Suprapubic skin (tissue), 4 donors: ENCODE results near the gene ABHD17C. TPM values are rescaled to one million over a fixed set of nuclear protein-coding genes. Genes with fewer than 3 reads are reported as not detected.

Experiments used
- DNase-seq, 2 donors: peaks; one replicate each; pipeline ENCODE4 v3.0.0-alpha.2; 2019; ENCODE audit warnings: low spot score in 2 of 2
- H3K27ac ChIP-seq: fragments of 200-600 bp; sonication (generic); one replicate; pipeline ENCODE4 v1.5.1; 2019
- H3K27me3 ChIP-seq: fragments of 200-600 bp; sonication (generic); one replicate; pipeline ENCODE4 v1.5.1; 2019
- H3K36me3 ChIP-seq: fragments of 200-600 bp; sonication (generic); one replicate; pipeline ENCODE4 v1.5.1; 2019
- H3K4me1 ChIP-seq: fragments of 200-600 bp; sonication (generic); one replicate; pipeline ENCODE4 v1.5.1; 2019
- H3K4me3 ChIP-seq: fragments of 200-600 bp; sonication (generic); one replicate; pipeline ENCODE4 v1.5.1; 2019; ENCODE audit warnings: mild to moderate bottlenecking
- H3K9me3 ChIP-seq: fragments of 200-600 bp; sonication (generic); one replicate; pipeline ENCODE4 v1.5.1; 2019
- CTCF ChIP-seq, 2 donors: fragments of 200-600 bp in 1 of 2; fragments of 450-650 bp in 1 of 2; sonication (generic) in 1 of 2; IDR thresholded peaks; one replicate each; pipeline ENCODE4 v1.5.1; 2016 to 2019; ENCODE audit warnings: antibody characterized with exemption in 2 of 2, mild to moderate bottlenecking in 1 of 2, moderate library complexity in 1 of 2
- EP300 ChIP-seq: sonication (generic); formaldehyde crosslinking; IDR thresholded peaks from one replicate; pipeline ENCODE4 v1.6.1; 2017; ENCODE audit warnings: antibody characterized with exemption
- POLR2A ChIP-seq, 2 donors: fragments of 450-650 bp; IDR thresholded peaks; one replicate each; pipeline ENCODE4 v1.6.1; 2017; ENCODE audit warnings: antibody characterized with exemption in 2 of 2, mild to moderate bottlenecking in 2 of 2, moderate library complexity in 2 of 2
- POLR2AphosphoS5 ChIP-seq, 3 donors: sonication (generic); formaldehyde crosslinking; IDR thresholded peaks; one replicate each; pipeline ENCODE4 v1.6.1; 2017; ENCODE audit warnings: antibody characterized with exemption in 3 of 3
- WGBS: methylation state at CpG from one replicate; pipeline ENCODE4 v1.1.5; 2018; 5-methylcytosine and 5-hydroxymethylcytosine counted together
- total RNA-seq, 4 donors: library from RNA; depleted of rRNA; stranded (reverse); fragments of >200 nt; gene quantifications; one replicate each; pipeline ENCODE4 v1.1.0, GENCODE V29; 2016

The ABHD17C gene
- total RNA-seq, 4 donors from 2014 or later = 15.6 to 25.3 (median 21.1) TPM

- DNase-seq = no peak
- Histone ChIP-seq H3K9me3 (no peaks in the 10 kb centered on the region), H3K4me1 (peaks cover 2% of the 10 kb centered on the region), H3K36me3 (no peaks in the 10 kb centered on the region), H3K27ac (no peak overlapping the region), H3K4me3 (no peak overlapping the region), H3K27me3 (no peaks in the 10 kb centered on the region)
- TF ChIP-seq POLR2A (IDR thresholded peaks at IDR 0.05) = no peak
- no peak for TF ChIP-seq EP300
- TF ChIP-seq POLR2AphosphoS5 (IDR thresholded peaks at IDR 0.05) = no peak
- TF ChIP-seq CTCF (IDR thresholded peaks at IDR 0.05) = no peak
- WGBS = 89% methylated on average over 7 of the region's 7 CpGs
Measured at GRCh38 chr15:80730387-80730786, 35.3 kb downstream of the ABHD17C start.

- no peak for TF ChIP-seq CTCF (IDR thresholded peaks at IDR 0.05)
- 61% methylated on average over 6 of the region's 6 CpGs for WGBS
- H3K27ac ChIP-seq = no peak overlapping the region
- no peaks in the 10 kb centered on the region for H3K9me3 ChIP-seq
- H3K27me3 ChIP-seq = no peaks in the 10 kb centered on the region
- DNase-seq = no peak
- no peaks in the 10 kb centered on the region for H3K36me3 ChIP-seq
- peaks cover 2% of the 10 kb centered on the region for H3K4me1 ChIP-seq
- no peak overlapping the region for H3K4me3 ChIP-seq
Measured at GRCh38 chr15:80730926-80731325, 35.8 kb downstream of the ABHD17C start.

- Histone ChIP-seq H3K9me3 (no peaks in the 10 kb centered on the region), H3K4me1 (peaks cover 2% of the 10 kb centered on the region), H3K27ac (no peak overlapping the region), H3K4me3 (no peak overlapping the region), H3K36me3 (no peaks in the 10 kb centered on the region), H3K27me3 (no peaks in the 10 kb centered on the region)
- DNase-seq = no peak
- TF ChIP-seq POLR2AphosphoS5 (IDR thresholded peaks at IDR 0.05) = no peak
- no peak for TF ChIP-seq CTCF (IDR thresholded peaks at IDR 0.05)
- TF ChIP-seq POLR2A (IDR thresholded peaks at IDR 0.05) = no peak
- no peak for TF ChIP-seq EP300
- WGBS = 95% methylated on average over 6 of the region's 6 CpGs
Measured at GRCh38 chr15:80732167-80732566, 37.1 kb downstream of the ABHD17C start.

GRCh38 chr15:80732818-80733217 lies 37.7 kb downstream of the ABHD17C start:
- no peak overlapping the region for H3K4me3 ChIP-seq
- no peak overlapping the region for H3K27ac ChIP-seq
- H3K9me3 ChIP-seq = no peaks in the 10 kb centered on the region
- no peak for DNase-seq
- TF ChIP-seq EP300 (no peak), POLR2AphosphoS5 (IDR thresholded peaks at IDR 0.05) (no peak)
- WGBS = 81% methylated on average over 5 of the region's 5 CpGs
- no peaks in the 10 kb centered on the region for H3K36me3 ChIP-seq
- peaks cover 2% of the 10 kb centered on the region for H3K4me1 ChIP-seq
- H3K27me3 ChIP-seq = no peaks in the 10 kb centered on the region

- no peak for DNase-seq
- no peaks in the 10 kb centered on the region for H3K36me3 ChIP-seq
- peaks cover 2% of the 10 kb centered on the region for H3K4me1 ChIP-seq
- no peaks in the 10 kb centered on the region for H3K27me3 ChIP-seq
- H3K9me3 ChIP-seq = no peaks in the 10 kb centered on the region
- TF ChIP-seq CTCF (IDR thresholded peaks at IDR 0.05) (no peak), EP300 (no peak), POLR2AphosphoS5 (IDR thresholded peaks at IDR 0.05) (no peak), POLR2A (IDR thresholded peaks at IDR 0.05) (no peak)
- H3K4me3 ChIP-seq = no peak overlapping the region
- no peak overlapping the region for H3K27ac ChIP-seq
- WGBS = 53% methylated on average over 1 of the region's 1 CpG
Measured at GRCh38 chr15:80733460-80733859, 38.4 kb downstream of the ABHD17C start.

- Histone ChIP-seq H3K9me3 (no peaks in the 10 kb centered on the region), H3K27ac (no peak overlapping the region), H3K36me3 (no peaks in the 10 kb centered on the region), H3K27me3 (no peaks in the 10 kb centered on the region), H3K4me3 (no peak overlapping the region), H3K4me1 (peaks cover 2% of the 10 kb centered on the region)
- TF ChIP-seq CTCF (IDR thresholded peaks at IDR 0.05) = no peak
- TF ChIP-seq POLR2A (IDR thresholded peaks at IDR 0.05) = no peak
- no peak for TF ChIP-seq POLR2AphosphoS5 (IDR thresholded peaks at IDR 0.05)
- TF ChIP-seq EP300 = no peak
- no peak for DNase-seq
- WGBS = 94% methylated on average over 8 of the region's 8 CpGs
Measured at GRCh38 chr15:80735344-80735743, 40.2 kb downstream of the ABHD17C start.
